Activated T-helper 17 cell treated with anti-CD3 and anti-CD28 coated beads, Interleukin-2, amount 50 U/mL, for 72 hours (primary cell): Measurements from ENCODE around the gene GTPBP4. TPM values are rescaled to one million over a fixed set of nuclear protein-coding genes. Genes with fewer than 3 reads are reported as not detected.
"Not testable (repeated sequence)": the region's sequence is repeated elsewhere in the genome, so short reads cannot be mapped to it uniquely, and the experiment has no call there.

Experiments
- ATAC-seq: fragments of 150-1000 bp; cut with Tn5 transposase; replicated peaks from 2 replicates; pipeline ENCODE4 v1.10.0; 2021; ENCODE audit warnings: mild to moderate bottlenecking, moderate library complexity
- H3K27ac Mint-ChIP-seq: one replicate; pipeline ENCODE4 v1.8.0; 2022; ENCODE audit warnings: mixed read lengths
- H3K27me3 Mint-ChIP-seq: one replicate; pipeline ENCODE4 v1.8.0; 2022; ENCODE audit warnings: mixed read lengths
- H3K36me3 Mint-ChIP-seq: one replicate; pipeline ENCODE4 v1.8.0; 2022; ENCODE audit warnings: low read depth, mild to moderate bottlenecking, mixed read lengths
- H3K4me1 Mint-ChIP-seq: one replicate; pipeline ENCODE4 v1.8.0; 2022; ENCODE audit warnings: mixed read lengths
- H3K4me3 Mint-ChIP-seq: one replicate; pipeline ENCODE4 v1.8.0; 2022; ENCODE audit warnings: mild to moderate bottlenecking, mixed read lengths
- H3K9me3 Mint-ChIP-seq: one replicate; pipeline ENCODE4 v1.8.0; 2022; ENCODE audit warnings: mixed read lengths
- total RNA-seq, 2 donors: library from RNA; stranded (reverse); gene quantifications; one replicate each; pipeline ENCODE4 v1.2.3, GENCODE V29; 2022

GTPBP4 gene
- total RNA-seq, 2 donors from 2014 or later, result 68.6 to 101 TPM

DNA sequence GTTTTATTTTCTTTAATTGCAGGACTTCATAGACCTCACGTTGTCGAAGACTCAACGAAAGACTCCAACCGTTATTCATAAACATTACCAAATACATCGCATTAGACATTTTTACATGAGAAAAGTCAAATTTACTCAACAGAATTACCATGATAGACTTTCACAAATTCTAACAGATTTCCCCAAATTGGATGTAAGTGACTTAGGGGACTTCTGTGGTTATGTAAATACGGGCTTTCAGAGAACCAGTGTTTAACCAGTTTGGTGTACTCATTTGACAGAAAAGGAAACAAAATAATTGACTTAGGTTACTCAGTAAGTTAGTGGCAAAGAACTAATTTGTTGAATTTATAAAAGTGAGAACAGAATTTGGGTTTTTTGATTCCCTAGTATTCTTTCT, 4.2 kb downstream of the GTPBP4 start:
- Mint-ChIP-seq H3K27me3 (no peaks in the 10 kb centered on the region), H3K36me3 (peaks cover 92% of the 10 kb centered on the region), H3K27ac (no peak overlapping the region)

DNA sequence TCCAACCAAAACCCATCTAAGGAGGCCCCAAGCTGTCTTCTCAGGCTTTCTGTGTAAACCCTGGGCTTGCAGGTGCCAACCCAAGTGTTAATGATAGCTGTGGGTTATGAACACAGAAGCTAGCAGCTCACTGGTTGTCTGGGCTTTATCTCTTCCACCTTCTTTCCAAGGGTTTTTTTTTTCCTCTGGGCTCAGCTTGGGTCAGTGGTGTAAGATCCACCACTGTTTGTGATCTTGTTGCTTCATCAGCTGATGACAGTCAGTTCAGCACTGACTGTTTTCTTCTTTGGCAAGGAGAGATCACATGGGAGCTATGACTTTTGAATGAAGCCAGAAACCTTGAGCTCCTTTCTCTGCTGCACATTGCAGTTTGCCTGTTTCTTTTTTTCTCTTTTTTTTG, 4.6 kb downstream of the GTPBP4 start:
- H3K36me3 Mint-ChIP-seq, result peaks cover 96% of the 10 kb centered on the region
- no peak overlapping the region for H3K4me3 Mint-ChIP-seq
- H3K9me3 Mint-ChIP-seq, result no peaks in the 10 kb centered on the region
- ATAC-seq, result no peak
- no peak overlapping the region for H3K27ac Mint-ChIP-seq
- H3K27me3 Mint-ChIP-seq, result no peaks in the 10 kb centered on the region
- peaks cover 18% of the 10 kb centered on the region for H3K4me1 Mint-ChIP-seq

More for the DNA sequence above, 4.2 kb downstream of the GTPBP4 start:
- ATAC-seq, result no peak
- Mint-ChIP-seq H3K4me3 (no peak overlapping the region), H3K9me3 (no peaks in the 10 kb centered on the region), H3K4me1 (peaks cover 18% of the 10 kb centered on the region)

DNA sequence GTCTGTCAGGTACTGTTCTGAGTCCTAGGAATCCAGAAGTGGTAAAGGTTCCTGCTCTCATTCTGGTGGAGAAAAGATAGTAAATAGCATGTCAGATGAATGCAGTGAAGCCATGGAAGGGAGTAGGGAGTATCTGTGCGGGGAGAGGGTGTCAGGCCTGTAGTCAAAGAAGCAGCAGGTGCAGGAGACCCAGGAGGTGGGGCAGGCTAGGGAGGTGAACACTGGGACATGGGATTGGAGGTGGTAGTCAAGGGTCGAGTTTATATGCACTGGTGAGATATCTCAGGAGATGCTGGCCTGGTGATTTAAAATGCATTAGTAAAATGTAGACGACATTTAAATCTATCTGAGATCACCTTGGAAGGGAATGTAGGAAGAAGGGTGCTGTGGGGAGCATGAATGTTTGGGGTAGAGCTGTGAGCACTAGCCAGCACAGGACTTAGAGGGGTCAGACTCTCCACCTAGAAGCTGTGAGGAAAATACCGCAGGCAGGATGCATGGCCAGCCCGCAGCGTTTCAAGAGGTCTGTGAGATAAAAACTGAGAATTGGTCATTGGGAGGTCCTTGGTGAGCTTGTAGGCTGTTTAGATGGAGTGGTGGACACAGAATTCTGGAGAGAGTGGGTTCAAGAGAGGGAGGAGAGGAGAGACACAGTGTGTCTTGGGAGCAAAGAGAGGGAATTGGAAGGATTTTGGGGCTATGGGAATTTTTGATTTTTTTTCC, 6.8 kb downstream of the GTPBP4 start:
- peaks cover 15% of the 10 kb centered on the region for H3K4me1 Mint-ChIP-seq
- H3K36me3 Mint-ChIP-seq, result peaks cover 96% of the 10 kb centered on the region
- H3K27me3 Mint-ChIP-seq, result no peaks in the 10 kb centered on the region
- H3K27ac Mint-ChIP-seq, result peak overlapping the region; percentile 26
- no peak for ATAC-seq
- no peaks in the 10 kb centered on the region for H3K9me3 Mint-ChIP-seq
- H3K4me3 Mint-ChIP-seq, result no peak overlapping the region

DNA sequence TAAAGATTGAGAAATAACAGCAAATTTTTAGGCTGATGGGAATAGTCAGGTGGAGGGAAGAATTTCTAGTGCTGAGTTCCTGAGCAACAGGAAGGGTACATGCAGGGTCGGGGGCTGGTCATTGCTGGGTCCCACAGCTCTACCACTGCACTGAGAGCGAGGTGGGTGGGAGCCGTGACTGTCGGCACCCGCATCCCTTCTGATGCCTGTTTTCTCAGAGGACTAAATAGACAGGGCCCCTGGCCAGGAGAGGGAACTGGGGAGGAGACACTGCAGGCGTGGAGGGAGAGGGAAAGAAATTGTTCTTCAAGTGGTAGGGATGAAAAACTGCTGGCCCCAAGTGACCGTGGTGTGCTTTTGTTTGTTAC, 7.3 kb downstream of the GTPBP4 start:
- H3K4me3 Mint-ChIP-seq, result no peak overlapping the region
- peak overlapping the region; percentile 26 for H3K27ac Mint-ChIP-seq
- peaks cover 96% of the 10 kb centered on the region for H3K36me3 Mint-ChIP-seq
- H3K9me3 Mint-ChIP-seq, result no peaks in the 10 kb centered on the region
- no peak for ATAC-seq
- peaks cover 11% of the 10 kb centered on the region for H3K4me1 Mint-ChIP-seq
- no peaks in the 10 kb centered on the region for H3K27me3 Mint-ChIP-seq

DNA sequence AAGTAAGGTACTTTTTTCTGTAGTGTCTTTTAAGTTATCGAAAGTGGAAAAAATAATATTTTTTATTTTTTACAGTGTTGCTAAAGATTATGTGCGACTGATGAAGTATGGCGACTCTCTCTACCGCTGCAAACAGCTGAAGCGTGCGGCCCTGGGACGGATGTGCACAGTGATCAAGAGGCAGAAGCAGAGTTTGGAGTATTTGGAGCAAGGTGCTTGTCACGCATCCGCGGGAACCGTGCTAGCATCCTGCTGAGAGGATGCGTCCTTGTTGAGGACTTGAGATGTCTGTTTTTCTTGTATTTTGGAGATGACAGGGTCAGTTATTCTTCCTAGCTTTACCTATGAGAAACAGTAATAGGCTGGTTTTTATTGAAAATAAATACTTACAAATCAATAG, 7.8 kb downstream of the GTPBP4 start:
- H3K4me1 Mint-ChIP-seq, result peaks cover 6% of the 10 kb centered on the region
- no peaks in the 10 kb centered on the region for H3K27me3 Mint-ChIP-seq
- H3K4me3 Mint-ChIP-seq, result no peak overlapping the region
- H3K36me3 Mint-ChIP-seq, result peaks cover 96% of the 10 kb centered on the region
- no peaks in the 10 kb centered on the region for H3K9me3 Mint-ChIP-seq
- no peak overlapping the region for H3K27ac Mint-ChIP-seq
- ATAC-seq, result no peak

DNA sequence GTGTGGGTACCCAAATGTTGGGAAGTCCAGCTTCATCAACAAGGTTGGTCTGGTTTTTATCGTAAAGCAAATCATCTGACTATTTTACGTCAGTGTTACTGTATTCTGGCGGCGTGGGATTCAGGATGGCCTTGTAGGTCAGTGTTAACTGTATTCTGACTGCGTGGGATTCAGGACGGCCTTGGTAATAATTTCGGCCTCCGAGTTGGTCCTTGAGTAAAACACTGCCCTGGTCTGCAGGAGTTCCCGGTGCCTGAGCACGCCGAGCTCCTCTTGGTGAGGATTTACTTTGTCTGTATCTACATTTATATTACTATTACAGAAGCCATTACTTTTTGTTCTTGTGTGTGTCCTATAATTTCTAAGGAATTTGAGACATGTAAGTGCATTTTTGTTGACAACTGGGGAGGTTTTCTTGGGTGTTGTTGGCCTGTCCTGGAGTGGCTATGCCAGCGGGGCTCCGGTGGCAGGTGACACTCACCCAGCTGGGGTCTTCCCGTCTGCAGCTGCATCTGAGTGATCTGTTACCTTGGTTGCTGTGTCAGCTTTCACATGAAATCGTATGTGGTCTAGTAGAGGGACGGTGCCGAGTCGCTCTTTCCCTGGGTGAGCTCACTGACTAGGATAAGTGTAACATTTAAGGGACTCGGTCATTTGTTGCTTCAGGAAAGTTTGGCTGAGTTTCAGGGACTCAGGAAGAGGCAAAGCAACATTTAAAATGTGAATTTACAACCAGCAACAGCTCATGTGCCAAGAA, 9.2 kb downstream of the GTPBP4 start:
- H3K9me3 Mint-ChIP-seq, result no peaks in the 10 kb centered on the region
- H3K27me3 Mint-ChIP-seq, result no peaks in the 10 kb centered on the region
- H3K4me3 Mint-ChIP-seq, result no peak overlapping the region
- H3K27ac Mint-ChIP-seq, result no peak overlapping the region
- peaks cover 10% of the 10 kb centered on the region for H3K4me1 Mint-ChIP-seq
- ATAC-seq, result no peak
- peaks cover 100% of the 10 kb centered on the region for H3K36me3 Mint-ChIP-seq

DNA sequence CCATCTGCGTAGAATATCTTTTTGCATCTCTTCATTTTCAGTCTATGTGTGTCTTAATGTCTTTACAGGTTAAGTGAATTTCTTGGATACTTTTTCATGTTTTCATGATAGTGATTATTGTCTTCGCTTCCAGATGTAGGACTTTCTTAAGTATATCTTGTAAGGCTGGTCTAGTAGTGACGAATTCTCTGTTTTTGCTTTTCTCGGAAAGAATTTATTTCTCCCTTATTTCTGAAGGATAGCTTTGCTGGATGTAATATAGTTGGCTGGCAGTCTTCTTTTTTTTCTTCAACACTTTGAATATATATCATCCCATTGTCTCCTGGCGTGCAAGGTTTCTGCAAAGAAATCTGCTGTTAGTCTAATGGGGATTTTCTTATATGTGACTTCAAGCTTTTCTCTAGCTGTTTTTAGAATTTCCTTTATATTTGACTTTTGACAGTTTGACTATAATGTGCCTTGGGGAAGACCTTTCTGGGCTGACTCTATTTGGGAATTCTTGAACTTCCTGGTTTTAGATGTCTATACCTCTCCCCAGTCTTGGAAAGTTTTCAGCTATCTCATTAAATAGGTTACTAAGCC, 14.3 kb downstream of the GTPBP4 start:
- peak overlapping the region; percentile 70 for H3K27ac Mint-ChIP-seq
- H3K9me3 Mint-ChIP-seq, result no peaks in the 10 kb centered on the region
- H3K4me3 Mint-ChIP-seq, result no peak overlapping the region
- no peaks in the 10 kb centered on the region for H3K27me3 Mint-ChIP-seq
- H3K4me1 Mint-ChIP-seq, result peaks cover 9% of the 10 kb centered on the region
- ATAC-seq, result no peak
- H3K36me3 Mint-ChIP-seq, result peaks cover 98% of the 10 kb centered on the region

- Mint-ChIP-seq H3K27me3 (no peaks in the 10 kb centered on the region), H3K4me3 (no peak overlapping the region), H3K36me3 (peaks cover 98% of the 10 kb centered on the region), H3K4me1 (peaks cover 9% of the 10 kb centered on the region), H3K9me3 (no peaks in the 10 kb centered on the region), H3K27ac (peak overlapping the region; percentile 70)
- no peak for ATAC-seq
Observed at GRCh38 chr10:1003884-1004670, 15.8 kb downstream of the GTPBP4 start.

DNA sequence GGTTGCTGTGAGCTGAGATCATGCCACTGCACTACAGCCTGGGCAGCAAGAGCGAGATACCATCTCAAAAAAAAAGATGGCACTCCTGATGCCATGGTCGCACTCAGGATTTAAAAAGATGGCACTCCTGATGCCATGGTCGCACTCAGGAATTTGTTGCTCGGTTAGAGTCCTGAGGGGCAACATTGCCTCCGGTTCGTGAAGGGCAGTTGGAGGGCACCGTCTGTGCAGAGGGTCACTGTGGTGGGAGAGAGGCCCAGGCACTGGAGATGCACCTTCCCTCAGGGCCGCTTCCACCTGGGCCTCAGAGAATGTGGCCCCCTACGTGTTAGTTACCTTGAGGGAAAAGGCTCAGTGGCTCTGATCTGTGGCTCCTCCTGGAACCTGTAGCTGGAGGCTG, 18.3 kb downstream of the GTPBP4 start:
- Mint-ChIP-seq H3K27me3 (no peaks in the 10 kb centered on the region), H3K27ac (no peak overlapping the region), H3K4me3 (no peak overlapping the region), H3K4me1 (peaks cover 11% of the 10 kb centered on the region), H3K9me3 (no peaks in the 10 kb centered on the region), H3K36me3 (peaks cover 98% of the 10 kb centered on the region)
- ATAC-seq, result no peak

DNA sequence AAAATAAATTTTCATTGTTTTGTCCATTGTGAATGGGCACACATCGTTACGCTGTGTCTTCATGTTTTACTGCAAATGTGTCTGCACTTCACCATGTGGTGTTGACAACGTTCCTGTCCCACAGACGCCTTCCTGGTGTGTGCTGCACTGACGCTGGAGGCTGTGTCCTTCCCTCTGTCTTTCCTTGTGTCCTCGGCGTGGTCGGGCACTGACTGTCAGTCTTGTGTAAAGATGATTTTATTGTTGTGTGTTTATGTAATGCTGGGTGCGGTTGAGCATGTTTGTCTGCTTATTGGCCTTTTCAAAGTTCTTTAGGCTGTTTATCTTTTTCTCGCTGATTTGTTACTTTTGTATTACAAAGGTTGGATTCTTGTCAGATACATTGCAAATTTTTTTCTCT, 19.3 kb downstream of the GTPBP4 start:
- H3K9me3 Mint-ChIP-seq, result no peaks in the 10 kb centered on the region
- peaks cover 98% of the 10 kb centered on the region for H3K36me3 Mint-ChIP-seq
- no peak for ATAC-seq
- H3K27me3 Mint-ChIP-seq, result no peaks in the 10 kb centered on the region
- no peak overlapping the region for H3K4me3 Mint-ChIP-seq
- H3K27ac Mint-ChIP-seq, result no peak overlapping the region
- peaks cover 10% of the 10 kb centered on the region for H3K4me1 Mint-ChIP-seq

GRCh38 chr10:1009071-1009494, 20.8 kb downstream of the GTPBP4 start:
- H3K27ac Mint-ChIP-seq, result peak overlapping the region; percentile 44
- ATAC-seq, result no peak
- no peaks in the 10 kb centered on the region for H3K27me3 Mint-ChIP-seq
- peaks cover 5% of the 10 kb centered on the region for H3K4me1 Mint-ChIP-seq
- peaks cover 98% of the 10 kb centered on the region for H3K36me3 Mint-ChIP-seq
- H3K4me3 Mint-ChIP-seq, result no peak overlapping the region
- H3K9me3 Mint-ChIP-seq, result no peaks in the 10 kb centered on the region

- ATAC-seq, result peak; percentile 62
- Mint-ChIP-seq H3K36me3 (peaks cover 99% of the 10 kb centered on the region), H3K27ac (peak overlapping the region; percentile 39)
- not testable (repeated sequence) for H3K27me3 Mint-ChIP-seq, H3K9me3 Mint-ChIP-seq, H3K4me3 Mint-ChIP-seq, H3K4me1 Mint-ChIP-seq
Observed at GRCh38 chr10:1009947-1010346, 21.7 kb downstream of the GTPBP4 start.

DNA sequence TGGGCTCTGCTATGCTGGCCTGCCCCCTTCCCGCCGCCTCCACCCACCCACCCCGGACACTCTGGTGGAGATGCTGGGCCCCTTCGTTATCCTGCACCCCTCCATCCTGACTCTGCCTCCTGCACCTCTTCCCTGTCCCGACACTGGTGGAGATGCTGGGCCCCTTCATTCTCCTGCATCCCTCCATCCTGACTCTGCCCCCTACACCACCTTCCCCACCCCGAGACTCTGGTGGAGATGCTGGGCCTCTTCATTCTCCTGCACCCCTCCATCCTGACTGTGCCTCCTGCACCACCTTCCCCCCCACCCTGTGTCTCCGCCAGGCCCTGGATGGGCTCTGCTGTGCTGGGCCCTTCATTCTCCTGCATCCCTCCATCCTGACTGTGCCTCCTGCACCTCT, 22.5 kb downstream of the GTPBP4 start:
- Mint-ChIP-seq H3K4me3 (no peak overlapping the region), H3K36me3 (peaks cover 97% of the 10 kb centered on the region), H3K4me1 (peaks cover 5% of the 10 kb centered on the region), H3K27ac (peak overlapping the region; percentile 79), H3K27me3 (no peaks in the 10 kb centered on the region), H3K9me3 (no peaks in the 10 kb centered on the region)
- ATAC-seq, result no peak

GRCh38 chr10:1011696-1012095, 23.5 kb downstream of the GTPBP4 start:
- Mint-ChIP-seq H3K27ac (peak overlapping the region; percentile 79), H3K27me3 (no peaks in the 10 kb centered on the region), H3K9me3 (no peaks in the 10 kb centered on the region), H3K4me3 (no peak overlapping the region), H3K36me3 (peaks cover 97% of the 10 kb centered on the region), H3K4me1 (peaks cover 5% of the 10 kb centered on the region)
- no peak for ATAC-seq
